ENCODE data around the gene FAM117B. TPM values are rescaled to one million over a fixed set of nuclear protein-coding genes. Genes with fewer than 3 reads are reported as not detected.

FAM117B gene
- total RNA-seq, 1 experiment from 2014 or later: 9.1 TPM

DNA sequence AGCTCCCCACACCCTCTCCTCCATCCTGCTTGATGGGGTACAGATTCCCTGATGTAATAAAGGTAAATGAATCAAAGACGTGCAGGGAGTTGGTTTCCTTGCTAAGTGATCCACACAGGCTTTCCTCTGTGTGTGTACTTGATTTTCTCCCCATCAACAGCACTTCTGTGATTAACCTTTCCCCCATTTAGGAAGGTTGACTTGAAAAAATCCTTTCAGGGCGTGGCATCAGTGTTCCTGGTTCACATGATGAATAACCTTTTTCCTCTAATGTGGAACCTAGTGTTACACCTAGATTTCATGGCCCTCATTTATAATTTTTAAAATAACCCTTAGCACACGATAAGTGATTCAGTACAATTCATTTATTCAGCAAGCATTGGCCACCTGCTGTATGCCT, 121.8 kb downstream of the FAM117B start:
- ATAC-seq: no peak
- H3K36me3 ChIP-seq (ENCODE audit: control insufficient read depth in 1 of 2, insufficient read depth in 2 of 2, low read length in 2 of 2): no peaks in the 10 kb centered on the region; a peak in 1 of 4 replicates

More for the DNA sequence above, 121.8 kb downstream of the FAM117B start:
- no peaks in the 10 kb centered on the region for H3K4me1 ChIP-seq (ENCODE audit: control insufficient read depth in 1 of 2, insufficient read depth in 2 of 2, low read length in 2 of 2)
- ChIA-PET POLR2A (no interaction called here), CTCF (no interaction called here), RAD21 (ENCODE audit: low non-redundant PET in 1 of 2, low total read pairs in 2 of 2, uncharacterized antibody in 2 of 2, unreplicated experiment in 2 of 2) (no interaction called here)
- no peaks in the 10 kb centered on the region for H3K9me3 ChIP-seq (ENCODE audit: control insufficient read depth in 1 of 2, insufficient read depth in 1 of 2, low read depth in 1 of 2, low read length in 2 of 2)
- no peak for TF ChIP-seq CEBPB (IDR thresholded peaks at IDR 0.05; ENCODE audit: low read depth)
- TF ChIP-seq, protein P1, sequence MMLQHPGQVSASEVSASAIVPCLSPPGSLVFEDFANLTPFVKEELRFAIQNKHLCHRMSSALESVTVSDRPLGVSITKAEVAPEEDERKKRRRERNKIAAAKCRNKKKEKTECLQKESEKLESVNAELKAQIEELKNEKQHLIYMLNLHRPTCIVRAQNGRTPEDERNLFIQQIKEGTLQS (IDR thresholded peaks at IDR 0.05): no peak
- TF ChIP-seq, protein P2, sequence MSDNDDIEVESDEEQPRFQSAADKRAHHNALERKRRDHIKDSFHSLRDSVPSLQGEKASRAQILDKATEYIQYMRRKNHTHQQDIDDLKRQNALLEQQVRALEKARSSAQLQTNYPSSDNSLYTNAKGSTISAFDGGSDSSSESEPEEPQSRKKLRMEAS (IDR thresholded peaks at IDR 0.05): no peak
- no peak for TF ChIP-seq ZFX (IDR thresholded peaks at IDR 0.05)
- TF ChIP-seq SIN3A (IDR thresholded peaks at IDR 0.05; ENCODE audit: low read depth): no peak
- TF ChIP-seq CBX3 (IDR thresholded peaks at IDR 0.05; ENCODE audit: low read depth): no peak
- no peak for TF ChIP-seq FOSL1 (IDR thresholded peaks at IDR 0.05; ENCODE audit: low read depth)
- no peak for TF ChIP-seq ZBTB33 (IDR thresholded peaks at IDR 0.05; ENCODE audit: extremely low read depth, insufficient replicate concordance, low read length)
- no peak for TF ChIP-seq SRF (IDR thresholded peaks at IDR 0.05; ENCODE audit: low read depth)
- TF ChIP-seq RAD21 (IDR thresholded peaks at IDR 0.05; ENCODE audit: low read depth): no peak
- no peak for TF ChIP-seq EZH2 (IDR thresholded peaks at IDR 0.05)
- TF ChIP-seq REST (IDR thresholded peaks at IDR 0.05; ENCODE audit: low read depth): no peak
- TF ChIP-seq CTCF (IDR thresholded peaks at IDR 0.05 in 2 of 3, conservative IDR thresholded peaks at IDR 0.05 in 1 of 3; ENCODE audit: borderline replicate concordance in 1 of 3, insufficient read depth in 1 of 3, low read depth in 2 of 3, low read length in 2 of 3): no peak
- DNase-seq (ENCODE audit: low read depth, low spot score): no peak
- no peak overlapping the region for H2AFZ ChIP-seq (ENCODE audit: low read depth, low read length, poor library complexity, severe bottlenecking)
- no TSS peak for BruUV-seq (replicated peaks)
- no peaks in the 10 kb centered on the region for H3K79me2 ChIP-seq (ENCODE audit: insufficient read depth, low read length)
- H3K27ac ChIP-seq (ENCODE audit: low read depth, low read length): no peak overlapping the region
- no peak overlapping the region for H3K9ac ChIP-seq (ENCODE audit: low read length)
- intact Hi-C loops (cut with micrococcal nuclease): no loop called here
- H3K27me3 ChIP-seq (ENCODE audit: insufficient read depth, low read length): no peaks in the 10 kb centered on the region
- no peak overlapping the region for H3K4me2 ChIP-seq (ENCODE audit: low read length)
- H3K4me3 ChIP-seq (replicated peaks in 1 of 2; ENCODE audit: low read depth in 1 of 2, low read length in 2 of 2): no peak overlapping the region
- no peaks in the 10 kb centered on the region for H3K9me2 ChIP-seq (ENCODE audit: insufficient read depth)
- no peaks in the 10 kb centered on the region for H4K20me1 ChIP-seq (ENCODE audit: insufficient read depth)
